Measurements from ENCODE around the gene CD3D.

DNA sequence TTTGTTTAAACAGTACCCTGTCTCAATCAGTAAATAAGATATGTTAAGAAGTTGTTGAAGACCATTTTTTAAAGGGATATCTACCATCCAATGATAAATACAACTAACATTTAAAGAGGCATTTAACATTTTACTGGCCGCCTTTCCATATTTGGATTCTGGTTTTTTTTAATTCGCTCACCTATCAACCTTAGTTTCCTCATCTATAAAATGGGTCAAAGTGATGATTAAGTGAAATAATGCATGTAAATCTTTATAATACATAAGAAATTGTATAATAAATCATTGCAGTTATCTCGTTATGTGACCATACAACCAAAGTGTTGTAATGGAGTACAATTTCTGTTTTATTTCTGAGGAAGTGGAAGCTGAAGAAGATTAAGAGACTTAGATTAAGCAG, 41.2 kb upstream of the CD3D start:
- TF ChIP-seq, protein P1, sequence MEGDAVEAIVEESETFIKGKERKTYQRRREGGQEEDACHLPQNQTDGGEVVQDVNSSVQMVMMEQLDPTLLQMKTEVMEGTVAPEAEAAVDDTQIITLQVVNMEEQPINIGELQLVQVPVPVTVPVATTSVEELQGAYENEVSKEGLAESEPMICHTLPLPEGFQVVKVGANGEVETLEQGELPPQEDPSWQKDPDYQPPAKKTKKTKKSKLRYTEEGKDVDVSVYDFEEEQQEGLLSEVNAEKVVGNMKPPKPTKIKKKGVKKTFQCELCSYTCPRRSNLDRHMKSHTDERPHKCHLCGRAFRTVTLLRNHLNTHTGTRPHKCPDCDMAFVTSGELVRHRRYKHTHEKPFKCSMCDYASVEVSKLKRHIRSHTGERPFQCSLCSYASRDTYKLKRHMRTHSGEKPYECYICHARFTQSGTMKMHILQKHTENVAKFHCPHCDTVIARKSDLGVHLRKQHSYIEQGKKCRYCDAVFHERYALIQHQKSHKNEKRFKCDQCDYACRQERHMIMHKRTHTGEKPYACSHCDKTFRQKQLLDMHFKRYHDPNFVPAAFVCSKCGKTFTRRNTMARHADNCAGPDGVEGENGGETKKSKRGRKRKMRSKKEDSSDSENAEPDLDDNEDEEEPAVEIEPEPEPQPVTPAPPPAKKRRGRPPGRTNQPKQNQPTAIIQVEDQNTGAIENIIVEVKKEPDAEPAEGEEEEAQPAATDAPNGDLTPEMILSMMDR (conservative IDR thresholded peaks at IDR 0.05; ENCODE audit: low read depth, low read length) = no peak
- TF ChIP-seq RFX5 (IDR thresholded peaks at IDR 0.05; ENCODE audit: low read depth, low read length) (no peak), POLR2A (IDR thresholded peaks at IDR 0.05; ENCODE audit: low read depth, low read length) (no peak), CEBPB (IDR thresholded peaks at IDR 0.05; ENCODE audit: low read depth, low read length) (no peak), SMC3 (IDR thresholded peaks at IDR 0.05; ENCODE audit: low read depth, low read length) (no peak), RCOR1 (IDR thresholded peaks at IDR 0.05; ENCODE audit: insufficient replicate concordance, low read length) (no peak), MAFK (IDR thresholded peaks at IDR 0.05; ENCODE audit: low read depth, low read length) (no peak)
